ENCODE data around the gene FAF1. TPM values are rescaled to one million over a fixed set of nuclear protein-coding genes. Genes with fewer than 3 reads are reported as not detected.

FAF1 gene
- total RNA-seq, 2 experiments from 2014 or later, result 42.3 to 114 TPM

DNA sequence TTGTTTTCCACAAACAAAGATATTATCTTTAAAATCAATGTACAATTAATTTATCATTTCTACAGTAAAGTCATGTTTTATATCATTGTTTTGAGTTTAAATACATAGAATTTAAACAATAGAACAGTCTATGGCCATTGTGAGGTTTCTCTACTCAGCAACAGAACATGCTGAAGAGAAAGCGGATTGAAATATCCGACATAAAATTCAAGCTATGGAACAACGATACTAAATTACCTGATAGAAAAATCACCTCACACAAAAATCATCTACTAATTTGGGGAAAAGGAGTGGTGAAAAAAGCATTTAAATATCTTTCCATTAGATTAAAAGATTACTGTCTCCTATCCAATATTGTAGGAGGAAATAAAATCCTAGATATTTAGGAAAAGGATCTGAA lies 22.5 kb upstream of the FAF1 start:
- Histone ChIP-seq H3K79me2 (ENCODE audit: insufficient read depth, low read depth, low read length) (no peaks in the 10 kb centered on the region; the same call in 1 of the 2 replicates), H3K9me3 (ENCODE audit: low read length) (no peaks in the 10 kb centered on the region), H3K4me1 (ENCODE audit: insufficient read depth, low read length, poor library complexity, severe bottlenecking) (peaks cover 13% of the 10 kb centered on the region), H3K27ac (ENCODE audit: low read depth, low read length, poor library complexity, severe bottlenecking) (no peak overlapping the region), H3K9me2 (ENCODE audit: insufficient read depth, low read length) (no peaks in the 10 kb centered on the region), H3K4me3 (ENCODE audit: low read depth, low read length, poor library complexity, severe bottlenecking) (no peak overlapping the region), H4K20me1 (ENCODE audit: insufficient read depth, low read length) (no peaks in the 10 kb centered on the region), H3K36me3 (ENCODE audit: insufficient read depth, low read length) (no peaks in the 10 kb centered on the region), H2AFZ (ENCODE audit: low read length) (no peak overlapping the region), H3K4me2 (ENCODE audit: low read length) (no peak overlapping the region)
- TF ChIP-seq, protein P1, sequence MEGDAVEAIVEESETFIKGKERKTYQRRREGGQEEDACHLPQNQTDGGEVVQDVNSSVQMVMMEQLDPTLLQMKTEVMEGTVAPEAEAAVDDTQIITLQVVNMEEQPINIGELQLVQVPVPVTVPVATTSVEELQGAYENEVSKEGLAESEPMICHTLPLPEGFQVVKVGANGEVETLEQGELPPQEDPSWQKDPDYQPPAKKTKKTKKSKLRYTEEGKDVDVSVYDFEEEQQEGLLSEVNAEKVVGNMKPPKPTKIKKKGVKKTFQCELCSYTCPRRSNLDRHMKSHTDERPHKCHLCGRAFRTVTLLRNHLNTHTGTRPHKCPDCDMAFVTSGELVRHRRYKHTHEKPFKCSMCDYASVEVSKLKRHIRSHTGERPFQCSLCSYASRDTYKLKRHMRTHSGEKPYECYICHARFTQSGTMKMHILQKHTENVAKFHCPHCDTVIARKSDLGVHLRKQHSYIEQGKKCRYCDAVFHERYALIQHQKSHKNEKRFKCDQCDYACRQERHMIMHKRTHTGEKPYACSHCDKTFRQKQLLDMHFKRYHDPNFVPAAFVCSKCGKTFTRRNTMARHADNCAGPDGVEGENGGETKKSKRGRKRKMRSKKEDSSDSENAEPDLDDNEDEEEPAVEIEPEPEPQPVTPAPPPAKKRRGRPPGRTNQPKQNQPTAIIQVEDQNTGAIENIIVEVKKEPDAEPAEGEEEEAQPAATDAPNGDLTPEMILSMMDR (conservative IDR thresholded peaks at IDR 0.05; ENCODE audit: low read length), result no peak
- TF ChIP-seq EZH2phosphoT487 (IDR thresholded peaks at IDR 0.05; ENCODE audit: borderline replicate concordance, low read depth, low read length), result no peak
- ChIA-PET CTCF (ENCODE audit: unreplicated experiment) (no interaction called here), POLR2A (no interaction called here)
- no TSS peak for BruUV-seq (replicated peaks)
- no peak for DNase-seq (ENCODE audit: low spot score)
- intact Hi-C loops (cut with micrococcal nuclease; ENCODE audit: unreplicated experiment), result no loop called here

GRCh38 chr1:50981741-50982140 lies 21.7 kb upstream of the FAF1 start:
- intact Hi-C loops (cut with micrococcal nuclease; ENCODE audit: unreplicated experiment), result no loop called here
- Histone ChIP-seq H4K20me1 (ENCODE audit: insufficient read depth, low read length) (no peaks in the 10 kb centered on the region), H3K4me1 (ENCODE audit: insufficient read depth, low read length, poor library complexity, severe bottlenecking) (peaks cover 15% of the 10 kb centered on the region), H3K79me2 (ENCODE audit: insufficient read depth, low read depth, low read length) (no peaks in the 10 kb centered on the region; the same call in 1 of the 2 replicates), H3K9me2 (ENCODE audit: insufficient read depth, low read length) (no peaks in the 10 kb centered on the region), H3K36me3 (ENCODE audit: insufficient read depth, low read length) (no peaks in the 10 kb centered on the region), H3K27ac (ENCODE audit: low read depth, low read length, poor library complexity, severe bottlenecking) (no peak overlapping the region), H2AFZ (ENCODE audit: low read length) (no peak overlapping the region), H3K4me2 (ENCODE audit: low read length) (no peak overlapping the region), H3K9me3 (ENCODE audit: low read length) (no peaks in the 10 kb centered on the region), H3K4me3 (ENCODE audit: low read depth, low read length, poor library complexity, severe bottlenecking) (no peak overlapping the region)
- TF ChIP-seq, protein P1 (conservative IDR thresholded peaks at IDR 0.05; ENCODE audit: low read length), result no peak
- no peak for TF ChIP-seq EZH2phosphoT487 (IDR thresholded peaks at IDR 0.05; ENCODE audit: borderline replicate concordance, low read depth, low read length)
- DNase-seq (ENCODE audit: low spot score), result no peak
- POLR2A ChIA-PET, result no interaction called here
- BruUV-seq (replicated peaks), result no TSS peak
- CTCF ChIA-PET (ENCODE audit: unreplicated experiment), result no interaction called here

- H4K20me1 ChIP-seq (ENCODE audit: insufficient read depth, low read length), result no peaks in the 10 kb centered on the region
- H3K9me2 ChIP-seq (ENCODE audit: insufficient read depth, low read length), result no peaks in the 10 kb centered on the region
- H3K9me3 ChIP-seq (ENCODE audit: low read length), result no peaks in the 10 kb centered on the region
- no peaks in the 10 kb centered on the region; the same call in 1 of the 2 replicates for H3K79me2 ChIP-seq (ENCODE audit: insufficient read depth, low read depth, low read length)
- H3K4me2 ChIP-seq (ENCODE audit: low read length), result peak overlapping the region; percentile 77; the same call in 1 of the 2 replicates
- intact Hi-C loops (cut with micrococcal nuclease; ENCODE audit: unreplicated experiment), result no loop called here
- H2AFZ ChIP-seq (ENCODE audit: low read length), result no peak overlapping the region
- peaks cover 27% of the 10 kb centered on the region for H3K4me1 ChIP-seq (ENCODE audit: insufficient read depth, low read length, poor library complexity, severe bottlenecking)
- H3K36me3 ChIP-seq (ENCODE audit: insufficient read depth, low read length), result 0 out of 2 replicates have a peak, but pooled peaks cover under 1% of the 10 kb centered on the region
- ChIA-PET CTCF (ENCODE audit: unreplicated experiment) (no interaction called here), POLR2A (no interaction called here)
- H3K4me3 ChIP-seq (ENCODE audit: low read depth, low read length, poor library complexity, severe bottlenecking), result no peak overlapping the region
- no peak for TF ChIP-seq EZH2phosphoT487 (IDR thresholded peaks at IDR 0.05; ENCODE audit: borderline replicate concordance, low read depth, low read length)
- TF ChIP-seq, protein P1 (conservative IDR thresholded peaks at IDR 0.05; ENCODE audit: low read length), result no peak
- H3K27ac ChIP-seq (ENCODE audit: low read depth, low read length, poor library complexity, severe bottlenecking), result no peak overlapping the region
- DNase-seq (ENCODE audit: low spot score), result no peak
- no TSS peak for BruUV-seq (replicated peaks)
Measured at GRCh38 chr1:50980505-50980904, 20.4 kb upstream of the FAF1 start.

Data from OCI-LY7 (cell line).